NCI-H2081 treated with DMSO at 0.1 percent for 48 hours (cell line): ENCODE data around the gene ALG1L2.
"Not testable (repeated sequence)": the region's sequence is repeated elsewhere in the genome, so short reads cannot be mapped to it uniquely, and the experiment has no call there.

Source experiments
- DNase-seq: peaks from one replicate; lab custom pipeline; 2025; lab: John Stamatoyannopoulos, UW

ALG1L2 gene, protein sequence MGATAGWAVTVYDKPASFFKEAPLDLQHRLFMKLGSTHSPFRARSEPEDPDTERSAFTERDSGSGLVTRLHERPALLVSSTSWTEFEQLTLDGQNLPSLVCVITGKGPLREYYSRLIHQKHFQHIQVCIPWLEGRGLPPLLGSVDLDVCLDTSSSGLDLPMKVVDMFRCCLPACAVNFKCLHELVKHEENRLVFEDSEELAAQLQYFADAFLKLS

GRCh38 chr3:130081351-130081881 lies at the start of gene ALG1L2:
TSS of gene ALG1L2 (plus strand) at chr3:130081831. CDS start at chr3:130082017, 186 bp downstream.
- DNase-seq: no peak

DNA sequence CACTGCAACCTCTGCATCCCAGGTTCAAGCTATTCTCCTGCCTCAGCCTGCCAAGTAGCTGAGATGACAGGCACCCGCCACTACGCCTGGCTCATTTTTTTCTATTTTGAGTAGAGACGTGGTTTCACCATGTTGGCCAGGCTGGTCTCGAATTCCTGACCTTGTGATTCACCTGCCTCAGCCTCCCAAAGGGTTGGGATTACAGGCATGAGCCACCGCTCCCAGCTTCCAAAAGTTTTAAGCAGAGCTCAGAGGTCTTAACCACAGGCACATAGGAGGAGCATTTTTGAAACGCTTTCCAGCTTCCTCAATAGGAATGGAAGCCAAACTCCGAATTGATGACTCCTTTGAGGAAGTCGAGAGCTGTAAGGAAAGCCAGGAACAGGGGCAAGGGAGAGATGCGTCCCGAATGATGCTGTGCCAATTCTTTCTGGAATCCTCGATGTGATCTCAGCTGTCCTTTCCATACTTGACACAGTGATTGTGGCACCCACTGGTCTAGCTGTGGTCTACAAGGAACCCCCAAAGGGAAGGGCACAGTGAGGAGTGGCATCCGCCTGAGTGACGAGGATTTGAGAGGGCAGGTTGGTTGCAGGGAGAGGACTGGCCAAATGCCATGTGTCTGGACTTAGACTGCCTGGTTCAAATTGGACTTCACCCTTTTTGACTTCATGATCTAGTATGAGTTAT lies 44.4 kb upstream of the ALG1L2 start:
- DNase-seq: not testable (repeated sequence)

GRCh38 chr3:130042736-130043135 lies 38.9 kb upstream of the ALG1L2 start:
- not testable (repeated sequence) for DNase-seq

DNA sequence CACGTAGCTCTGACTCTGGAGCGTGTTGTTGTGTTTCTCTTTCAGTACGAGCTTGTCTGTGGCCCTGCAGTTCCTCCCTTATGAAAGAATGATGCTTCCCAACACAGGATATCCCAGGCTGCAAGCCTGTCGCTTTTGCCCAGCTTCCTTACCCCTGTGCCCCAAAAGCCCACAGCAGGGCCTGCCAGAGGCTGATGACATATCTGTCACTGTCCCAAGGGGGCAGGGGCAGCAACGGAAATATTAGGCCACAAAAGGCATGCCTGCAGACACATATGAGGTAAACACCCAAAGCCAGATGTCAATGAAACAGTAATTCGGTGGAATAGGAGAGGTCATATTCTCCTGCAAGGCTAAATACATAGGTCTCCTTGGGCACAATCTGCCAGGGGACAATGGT lies 38.0 kb upstream of the ALG1L2 start:
- DNase-seq: not testable (repeated sequence)

DNA sequence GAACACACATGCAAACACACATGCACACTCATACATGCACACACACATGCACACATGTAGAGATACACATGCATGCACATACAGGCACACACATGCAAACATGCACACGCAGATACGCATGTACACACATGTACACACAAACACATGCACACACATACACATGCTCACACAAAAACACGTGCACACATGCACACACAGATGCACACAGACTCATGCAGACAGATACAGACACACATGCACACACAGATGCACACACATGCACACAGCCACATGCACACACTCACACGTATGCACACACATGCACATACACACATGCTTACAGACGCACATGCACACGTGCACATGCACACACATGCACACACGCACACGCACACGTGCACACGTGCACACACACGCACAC lies 37.3 kb upstream of the ALG1L2 start:
- no peak for DNase-seq

DNA sequence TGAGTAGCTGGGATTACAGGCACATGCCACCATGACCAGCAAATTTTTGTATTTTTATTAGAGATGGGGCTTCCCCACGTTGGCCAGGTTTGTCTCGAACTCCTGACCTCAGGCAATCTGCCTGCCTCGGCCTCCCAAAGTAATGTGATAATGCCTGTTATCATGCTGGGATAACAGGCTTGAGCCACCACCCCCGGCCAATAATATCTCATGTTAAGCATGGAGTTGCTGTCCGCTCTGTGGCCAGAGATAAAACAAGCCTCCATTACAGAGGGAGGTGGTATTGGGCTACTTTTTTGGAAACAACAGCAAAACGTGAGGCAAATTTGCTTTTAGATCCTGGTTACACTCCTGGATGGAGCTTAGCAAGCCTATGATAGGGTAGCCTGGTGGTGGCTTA lies 32.9 kb upstream of the ALG1L2 start:
- DNase-seq: no peak

DNA sequence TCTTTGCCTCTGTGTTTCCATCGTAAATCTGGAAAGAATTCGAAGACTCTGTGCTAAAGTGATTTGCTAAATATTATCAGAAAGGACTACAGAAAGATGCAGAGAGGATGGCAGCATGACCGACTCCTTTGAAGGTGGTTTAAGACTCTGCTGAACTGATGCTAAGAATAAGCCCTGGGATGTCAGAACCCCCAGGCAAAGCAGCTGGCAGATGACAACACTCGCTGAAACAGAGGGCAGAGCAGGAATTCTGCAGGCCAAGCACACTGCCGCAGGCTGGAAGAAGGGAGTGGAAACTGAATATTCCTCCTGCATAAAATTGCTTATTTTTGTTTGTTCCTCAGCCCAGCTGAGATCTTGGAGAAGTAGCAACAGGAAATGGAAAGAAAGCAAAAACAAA lies 29.3 kb upstream of the ALG1L2 start:
- not testable (repeated sequence) for DNase-seq

DNA sequence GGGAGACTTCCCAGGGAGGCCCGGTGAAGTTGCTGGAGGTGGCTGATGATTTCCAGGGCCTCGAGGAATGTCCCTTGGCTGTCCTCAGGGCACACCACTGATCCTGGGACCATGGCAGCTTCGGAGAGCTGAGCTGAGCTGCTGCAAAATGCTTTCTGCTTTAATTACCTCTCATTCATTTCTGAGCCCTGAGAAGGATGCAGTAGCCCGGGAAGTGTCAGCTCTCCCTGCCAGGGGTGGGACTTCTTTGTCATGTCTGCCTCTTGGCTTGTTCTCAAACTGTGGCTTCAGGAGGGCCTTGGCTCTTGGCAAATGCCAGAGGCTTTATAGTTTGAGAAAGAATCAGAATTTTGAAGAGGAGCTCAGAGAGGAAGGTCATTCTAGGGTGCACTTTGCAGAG lies 28.7 kb upstream of the ALG1L2 start:
- DNase-seq: not testable (repeated sequence)

- DNase-seq: not testable (repeated sequence)
Observed at GRCh38 chr3:130057536-130058266, 23.9 kb upstream of the ALG1L2 start.

- not testable (repeated sequence) for DNase-seq
Observed at GRCh38 chr3:130058267-130058657, 23.4 kb upstream of the ALG1L2 start.

GRCh38 chr3:130058716-130059115 lies 22.9 kb upstream of the ALG1L2 start:
- DNase-seq: not testable (repeated sequence)

DNA sequence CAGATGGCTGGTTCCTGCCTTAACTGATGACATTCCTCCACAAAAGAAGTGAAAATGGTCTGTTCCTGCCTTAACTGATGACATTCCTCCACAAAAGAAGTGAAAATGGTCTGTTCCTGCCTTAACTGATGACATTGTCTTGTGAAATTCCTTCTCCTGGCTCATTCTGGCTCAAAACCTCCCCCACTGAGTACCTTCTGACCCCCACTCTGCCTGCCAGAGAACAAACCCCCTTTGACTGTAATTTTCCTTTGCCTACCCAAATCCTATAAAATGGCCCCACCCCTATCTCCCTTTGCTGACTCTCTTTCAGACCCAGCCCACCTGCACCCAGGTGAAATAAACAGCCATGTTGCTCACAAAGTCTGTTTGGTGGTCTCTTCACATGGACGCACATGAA lies 22.5 kb upstream of the ALG1L2 start:
- DNase-seq: not testable (repeated sequence)

DNA sequence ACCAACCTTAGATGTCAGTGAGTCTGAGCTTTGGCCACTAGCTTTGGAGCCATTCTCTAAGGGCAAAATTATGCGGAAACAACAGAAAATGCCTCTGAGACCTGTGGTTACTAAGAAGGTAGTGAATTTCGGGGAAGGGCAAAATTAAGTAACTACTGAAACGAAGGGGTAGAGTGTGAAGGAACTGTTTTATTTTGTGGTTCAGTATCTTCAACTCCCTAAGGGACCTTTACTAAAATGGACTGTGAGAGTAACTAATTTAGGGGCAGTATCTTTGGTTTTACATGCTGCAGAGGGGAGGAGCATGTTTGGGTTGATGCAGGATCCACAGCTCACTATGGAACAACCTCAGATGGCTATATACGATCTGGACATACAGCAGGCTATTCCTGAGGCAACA lies 8.0 kb upstream of the ALG1L2 start:
- no peak for DNase-seq

GRCh38 chr3:130077636-130078035 lies 4.0 kb upstream of the ALG1L2 start:
- DNase-seq: no peak

- DNase-seq: not testable (repeated sequence)
Observed at GRCh38 chr3:130083363-130084090, 1.9 kb downstream of the ALG1L2 start.

- DNase-seq: no peak
Observed at GRCh38 chr3:130084436-130084980, 2.9 kb downstream of the ALG1L2 start.

GRCh38 chr3:130085881-130086280 lies 4.2 kb downstream of the ALG1L2 start:
- DNase-seq: no peak

- DNase-seq: not testable (repeated sequence)
Observed at GRCh38 chr3:130086628-130087027, 5.0 kb downstream of the ALG1L2 start.

- no peak for DNase-seq
Observed at GRCh38 chr3:130088061-130088460, 6.4 kb downstream of the ALG1L2 start.

DNA sequence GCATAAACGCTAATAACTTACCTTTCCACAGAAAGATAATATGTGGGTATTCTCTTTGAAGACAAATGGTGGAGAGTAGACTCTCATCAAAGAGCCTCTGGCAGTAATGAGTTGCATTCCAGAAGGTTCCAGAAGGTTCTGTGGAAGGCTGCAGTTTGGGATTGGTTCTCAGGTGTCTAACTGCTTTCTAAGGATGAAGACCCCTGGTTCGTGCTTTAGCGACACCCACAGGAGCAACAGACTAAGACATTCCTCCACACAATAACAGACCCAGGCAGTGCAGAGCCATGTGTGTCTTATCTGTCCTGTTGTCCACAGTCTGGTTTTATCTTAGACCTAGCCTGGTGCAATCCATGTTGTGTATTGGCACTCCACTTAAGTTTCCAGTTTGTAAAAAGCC lies 9.1 kb downstream of the ALG1L2 start:
- DNase-seq: not testable (repeated sequence)

- no peak for DNase-seq
Observed at GRCh38 chr3:130091958-130092357, 10.3 kb downstream of the ALG1L2 start.
